ENCODE data around the gene GTF2IRD1.

- TF ChIP-seq CTCF (IDR thresholded peaks at IDR 0.05) (no peak), HMGXB4 (CRISPR knock-in tag; IDR thresholded peaks at IDR 0.05) (no peak), ATF3 (CRISPR knock-in tag; conservative IDR thresholded peaks at IDR 0.05) (no peak), ZNF532 (CRISPR knock-in tag; IDR thresholded peaks at IDR 0.05; ENCODE audit: borderline replicate concordance) (no peak), ZBTB43 (CRISPR knock-in tag; IDR thresholded peaks at IDR 0.05) (no peak), CREB1 (CRISPR knock-in tag; IDR thresholded peaks at IDR 0.05) (no peak), NFYB (CRISPR knock-in tag; conservative IDR thresholded peaks at IDR 0.05; ENCODE audit: low read depth) (no peak), SOX15 (CRISPR knock-in tag; IDR thresholded peaks at IDR 0.05) (no peak)
Measured at GRCh38 chr7:74506325-74506724, 52.6 kb downstream of the GTF2IRD1 start.
